GM21367 (cell line): ENCODE measurements around the gene RAB40C.

Experiments used
- ATAC-seq: cut with Tn5 transposase; IDR thresholded peaks from one replicate; pipeline ENCODE4 v1.9.1; 2021; ENCODE audit not compliant: unreplicated experiment

RAB40C gene

GRCh38 chr16:608019-608418 is 18.2 kb downstream of the RAB40C start:
- ATAC-seq = no peak

DNA sequence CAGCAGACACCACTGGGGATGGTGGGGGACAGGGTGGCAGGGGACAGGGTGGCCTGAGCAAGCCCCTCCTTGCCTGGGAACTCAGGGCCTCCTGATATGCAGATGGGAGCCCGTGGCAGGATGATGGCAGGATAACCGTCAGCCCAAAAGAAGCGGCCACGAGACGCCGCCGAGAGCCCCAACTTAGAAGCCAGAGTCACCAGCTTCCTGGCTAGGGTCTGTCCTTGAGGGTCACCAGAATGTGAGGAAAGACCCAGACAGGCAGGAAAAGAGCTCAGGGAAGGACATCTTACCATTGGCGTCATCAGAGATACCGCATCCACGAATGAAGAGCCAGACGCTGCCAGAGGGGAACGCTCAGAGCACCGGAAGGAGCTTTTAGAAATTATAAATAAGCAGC is 19.4 kb downstream of the RAB40C start:
- no peak for ATAC-seq

DNA sequence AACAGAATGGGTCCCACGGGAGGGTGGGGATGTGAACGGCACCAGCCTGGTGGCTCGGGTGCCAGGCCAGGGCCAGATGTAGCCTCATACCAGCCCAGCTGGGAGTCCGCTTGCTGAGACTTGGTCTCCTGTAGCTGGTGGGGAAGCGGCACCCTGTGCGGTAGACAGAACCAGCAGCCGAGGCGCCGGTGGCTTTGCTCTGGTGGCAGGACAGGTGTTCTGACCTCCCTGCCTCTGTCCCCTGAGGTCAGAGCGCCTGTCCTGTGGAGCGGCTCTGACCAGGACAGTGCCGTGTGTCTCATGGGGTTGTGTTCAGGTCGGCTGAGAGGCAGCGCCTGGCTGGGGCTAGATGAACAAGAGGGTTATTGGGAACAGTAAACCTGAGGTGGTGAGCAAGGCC is 20.1 kb downstream of the RAB40C start:
- ATAC-seq = no peak

DNA sequence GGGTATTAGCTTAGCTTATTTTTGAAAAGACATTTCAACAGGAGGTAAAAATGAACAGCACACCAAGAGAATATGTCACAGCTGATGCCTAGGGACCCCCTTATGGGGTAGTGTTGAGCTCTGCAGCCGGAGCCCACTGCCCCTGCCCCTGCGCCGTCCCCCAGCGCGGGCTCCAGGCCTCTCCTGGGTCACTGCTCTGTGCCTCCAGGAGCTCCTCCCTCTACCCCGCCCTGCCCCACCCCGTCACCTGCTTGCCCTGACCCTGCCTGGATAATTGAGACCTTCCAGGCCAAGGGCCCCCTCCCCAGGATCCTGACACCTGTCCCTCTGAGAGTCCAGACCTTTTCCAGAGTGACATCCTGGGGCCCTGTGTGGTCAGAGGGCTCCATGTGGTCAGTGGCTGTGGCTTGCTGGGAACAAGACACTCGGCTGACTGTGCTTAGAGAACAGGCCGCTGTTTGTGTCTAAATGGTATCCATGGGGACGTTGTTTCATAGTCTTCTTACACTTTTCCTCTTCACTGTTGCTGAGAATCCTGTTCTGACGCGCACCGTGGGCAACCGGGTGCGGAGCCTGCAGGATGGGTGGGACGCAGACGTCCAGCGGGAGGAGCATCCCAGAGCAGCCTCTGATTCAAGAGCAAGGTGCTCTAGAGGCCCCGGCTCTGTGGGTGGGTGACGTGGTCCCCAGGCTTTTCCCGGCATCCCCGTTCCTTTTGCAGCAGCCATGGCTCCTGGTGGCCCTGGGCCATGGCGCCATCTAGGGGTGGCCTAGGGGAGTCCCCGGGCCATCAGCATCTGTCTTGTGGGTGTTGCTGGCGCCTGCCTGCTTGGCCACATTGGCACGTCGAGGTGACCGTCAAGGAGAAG is 20.9 kb downstream of the RAB40C start:
- ATAC-seq = no peak

- ATAC-seq = no peak
These were observed 25.3 kb downstream of the RAB40C start for GRCh38 chr16:615122-615521.

DNA sequence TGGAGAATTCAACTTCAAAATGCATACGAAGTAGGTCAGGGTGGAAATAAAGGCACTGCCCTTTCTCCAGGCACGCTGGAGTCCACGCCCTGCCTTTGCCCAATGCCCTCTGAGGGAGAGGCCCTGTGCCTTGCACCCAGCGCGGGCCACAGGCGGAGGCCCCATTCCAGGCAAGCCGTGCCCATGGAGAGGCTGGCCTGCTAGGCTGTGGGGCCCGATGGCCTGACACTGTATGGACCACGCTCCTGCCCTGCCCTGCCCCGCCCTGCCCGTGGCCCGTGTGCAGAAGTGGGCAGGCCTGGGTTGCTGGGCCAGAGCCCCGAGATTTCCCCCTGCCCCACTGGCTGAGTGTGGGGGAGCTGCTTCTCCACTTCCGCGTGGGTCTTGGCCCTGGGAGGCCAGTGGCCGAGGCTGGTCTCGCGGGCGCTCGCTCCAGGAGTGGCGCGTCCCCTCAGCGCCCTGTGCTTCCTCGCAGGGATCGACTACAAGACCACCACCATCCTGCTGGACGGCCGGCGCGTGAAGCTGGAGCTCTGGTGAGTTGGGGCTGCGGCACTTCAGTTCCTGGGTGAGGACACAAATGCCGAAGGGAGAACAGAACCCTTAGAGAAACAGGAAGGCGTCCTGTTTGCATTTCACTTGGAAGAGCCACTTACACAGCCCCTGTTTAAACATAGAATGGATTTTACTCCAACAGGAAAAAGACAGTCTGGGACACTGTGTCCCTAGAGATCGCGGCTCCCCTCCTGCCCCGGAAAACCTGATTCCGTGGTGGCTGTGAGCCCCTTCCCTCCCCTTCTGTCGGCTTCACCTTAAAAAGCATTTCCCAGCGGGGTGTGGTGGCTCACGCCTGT is 27.1 kb downstream of the RAB40C start:
- no peak for ATAC-seq

DNA sequence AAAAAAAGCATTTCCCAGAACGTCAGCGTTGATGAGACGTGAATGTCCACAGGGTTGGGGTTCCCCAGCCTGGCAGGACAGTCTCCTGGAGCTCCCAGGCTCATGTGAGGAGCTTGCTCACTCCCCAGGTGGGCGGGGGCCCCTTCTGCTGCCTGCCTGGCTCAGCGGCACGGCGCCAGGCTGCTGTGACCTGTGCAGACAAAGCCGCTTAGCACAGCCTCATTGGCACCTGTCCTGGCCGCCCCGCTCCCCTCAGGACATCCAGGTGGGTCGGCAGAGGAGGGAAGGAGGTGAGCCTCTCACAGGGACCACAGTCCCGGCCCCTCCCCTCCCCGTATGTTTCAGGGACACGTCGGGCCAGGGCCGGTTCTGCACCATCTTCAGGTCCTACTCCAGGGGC is 28.0 kb downstream of the RAB40C start:
- ATAC-seq = no peak

DNA sequence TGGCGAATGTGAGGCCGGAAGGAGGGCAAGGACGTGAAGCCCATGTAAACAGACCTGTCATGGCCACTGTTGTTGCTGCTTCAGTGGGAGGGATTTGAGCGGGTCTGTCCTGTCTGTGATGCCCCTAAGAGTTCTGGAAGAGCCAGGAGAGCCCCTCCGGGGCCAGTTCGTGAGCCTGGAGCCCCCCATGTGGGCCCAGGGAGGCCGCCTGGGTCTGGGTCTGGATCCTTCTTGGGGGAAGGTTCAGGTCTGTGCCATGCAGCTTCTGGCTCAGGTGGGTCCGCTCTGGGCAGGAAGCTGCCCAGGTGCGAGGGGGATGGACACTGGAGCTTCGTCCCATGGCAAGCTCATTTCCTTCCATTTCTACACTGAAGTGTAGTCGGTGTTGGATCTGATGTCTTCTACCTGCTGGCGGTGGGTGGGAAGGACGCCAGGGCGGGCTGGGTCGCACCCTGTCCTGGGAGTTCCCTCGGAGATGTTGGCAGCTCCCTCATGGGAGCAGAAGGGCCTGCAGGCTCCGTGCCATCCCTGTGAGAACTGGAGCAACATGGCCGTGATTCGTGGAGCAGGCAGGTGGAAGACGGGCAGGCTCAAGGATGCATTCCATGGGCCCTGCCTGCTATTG is 29.7 kb downstream of the RAB40C start:
- no peak for ATAC-seq

- no peak for ATAC-seq
These were observed 31.0 kb downstream of the RAB40C start for GRCh38 chr16:620700-621525.

- ATAC-seq = no peak
These were observed 31.8 kb downstream of the RAB40C start for GRCh38 chr16:621526-622105.

GRCh38 chr16:622920-623280 is 33.0 kb downstream of the RAB40C start:
- no peak for ATAC-seq

GRCh38 chr16:624526-625070 is 34.7 kb downstream of the RAB40C start:
- no peak for ATAC-seq

GRCh38 chr16:625117-625976 is 35.5 kb downstream of the RAB40C start:
- no peak for ATAC-seq

- ATAC-seq = no peak
These were observed 36.3 kb downstream of the RAB40C start for GRCh38 chr16:625977-626765.

- no peak for ATAC-seq
These were observed 37.1 kb downstream of the RAB40C start for GRCh38 chr16:626787-627453.

GRCh38 chr16:627454-628239 is 37.8 kb downstream of the RAB40C start:
- ATAC-seq = no peak
